ENCODE measurements around the gene SPAG5. TPM values are rescaled to one million over a fixed set of nuclear protein-coding genes. Genes with fewer than 3 reads are reported as not detected.
A peak's percentile ranks its signal among the peaks of the same experiment; 100 is the strongest.

SPAG5 gene
- total RNA-seq, 1 experiment from 2014 or later, result 86.6 TPM

GRCh38 chr17:28529013-28529400 lies 69.8 kb downstream of the SPAG5 start:
- Histone ChIP-seq H3K9me3 (ENCODE audit: low read length) (no peaks in the 10 kb centered on the region), H3F3A (ENCODE audit: low read length, unreplicated experiment) (no peaks in the 10 kb centered on the region), H2AFZ (ENCODE audit: low read length) (no peak overlapping the region), H3K9me2 (replicated peaks; ENCODE audit: low read length) (no peaks in the 10 kb centered on the region), H3K36me3 (ENCODE audit: low read depth, low read length) (no peaks in the 10 kb centered on the region), H4K20me1 (ENCODE audit: low read length) (no peaks in the 10 kb centered on the region), H3K27me3 (ENCODE audit: low read length) (no peaks in the 10 kb centered on the region), H3K9ac (ENCODE audit: low read length) (no peak overlapping the region), H3K79me2 (ENCODE audit: low read length) (no peaks in the 10 kb centered on the region), H3K4me3 (ENCODE audit: low read length) (no peak overlapping the region), H3K4me1 (ENCODE audit: insufficient read depth, low read length) (peaks cover 39% of the 10 kb centered on the region), H3K4me2 (ENCODE audit: low read length) (no peak overlapping the region), H3K27ac (ENCODE audit: low read length) (no peak overlapping the region)
- no peak for TF ChIP-seq CTCF (conservative IDR thresholded peaks at IDR 0.05; ENCODE audit: low read depth, low read length)
- TF ChIP-seq EZH2 (IDR thresholded peaks at IDR 0.05; ENCODE audit: low read length, unreplicated experiment), result no peak
- TF ChIP-seq EZH2phosphoT487 (IDR thresholded peaks at IDR 0.05; ENCODE audit: borderline replicate concordance, low read length), result no peak
- DNase-seq (no peak), ATAC-seq (no peak)
- CTCF ChIA-PET, result no interaction called here
- intact Hi-C loops (cut with micrococcal nuclease), result no loop called here
- no TSS peak for BruUV-seq (replicated peaks)
- POLR2A ChIA-PET (ENCODE audit: unreplicated experiment), result no interaction called here

DNA sequence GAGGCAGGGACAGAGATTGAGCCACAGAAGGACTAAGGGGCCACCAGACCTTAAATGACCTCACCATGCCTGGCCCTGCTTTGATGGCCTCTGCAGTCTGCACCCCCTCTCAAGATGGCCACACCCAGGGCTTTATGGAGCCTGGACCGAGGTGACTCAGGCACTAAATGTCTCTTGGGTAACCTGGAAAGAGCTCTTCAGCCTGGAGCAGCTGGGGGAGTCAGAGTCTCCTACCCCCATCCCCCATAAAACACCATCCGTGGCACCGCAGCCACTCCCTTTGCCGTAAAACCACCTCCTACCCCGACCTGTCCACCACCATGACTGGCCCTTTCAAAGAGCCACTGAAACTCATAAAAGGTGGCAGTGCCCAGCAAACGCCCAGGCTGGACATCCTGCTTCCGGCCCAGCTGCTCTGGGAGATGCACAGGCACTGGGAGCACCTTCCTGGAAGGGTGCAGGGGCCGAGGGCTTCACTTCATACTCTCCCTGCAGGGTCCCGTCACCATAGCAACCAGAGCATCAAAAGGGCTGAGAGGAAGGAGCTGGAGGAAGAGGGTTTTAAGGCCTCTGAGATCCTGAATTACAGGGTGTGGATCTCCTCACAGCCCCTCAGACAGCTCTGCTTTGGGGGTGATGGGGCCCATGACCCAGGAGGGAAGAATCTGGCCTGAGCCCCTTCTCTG lies 70.4 kb downstream of the SPAG5 start:
- Histone ChIP-seq H2AFZ (ENCODE audit: low read length) (no peak overlapping the region), H3K4me3 (ENCODE audit: low read length) (no peak overlapping the region), H4K20me1 (ENCODE audit: low read length) (no peaks in the 10 kb centered on the region), H3K9me2 (replicated peaks; ENCODE audit: low read length) (no peaks in the 10 kb centered on the region), H3K4me1 (ENCODE audit: insufficient read depth, low read length) (peaks cover 37% of the 10 kb centered on the region), H3K27me3 (ENCODE audit: low read length) (no peaks in the 10 kb centered on the region), H3K9ac (ENCODE audit: low read length) (no peak overlapping the region), H3K36me3 (ENCODE audit: low read depth, low read length) (no peaks in the 10 kb centered on the region), H3K79me2 (ENCODE audit: low read length) (no peaks in the 10 kb centered on the region), H3F3A (ENCODE audit: low read length, unreplicated experiment) (no peaks in the 10 kb centered on the region), H3K4me2 (ENCODE audit: low read length) (peak overlapping the region; percentile 51), H3K9me3 (ENCODE audit: low read length) (no peaks in the 10 kb centered on the region), H3K27ac (ENCODE audit: low read length) (peak overlapping the region; percentile 56)
- intact Hi-C loops (cut with micrococcal nuclease), result no loop called here
- peak; percentile 42 for DNase-seq
- POLR2A ChIA-PET (ENCODE audit: unreplicated experiment), result no interaction called here
- BruUV-seq (replicated peaks), result no TSS peak
- CTCF ChIA-PET, result no interaction called here
- no peak for TF ChIP-seq EZH2phosphoT487 (IDR thresholded peaks at IDR 0.05; ENCODE audit: borderline replicate concordance, low read length)
- TF ChIP-seq EZH2 (IDR thresholded peaks at IDR 0.05; ENCODE audit: low read length, unreplicated experiment), result no peak
- no peak for TF ChIP-seq CTCF (conservative IDR thresholded peaks at IDR 0.05; ENCODE audit: low read depth, low read length)
- ATAC-seq, result peak; percentile 57

DNA sequence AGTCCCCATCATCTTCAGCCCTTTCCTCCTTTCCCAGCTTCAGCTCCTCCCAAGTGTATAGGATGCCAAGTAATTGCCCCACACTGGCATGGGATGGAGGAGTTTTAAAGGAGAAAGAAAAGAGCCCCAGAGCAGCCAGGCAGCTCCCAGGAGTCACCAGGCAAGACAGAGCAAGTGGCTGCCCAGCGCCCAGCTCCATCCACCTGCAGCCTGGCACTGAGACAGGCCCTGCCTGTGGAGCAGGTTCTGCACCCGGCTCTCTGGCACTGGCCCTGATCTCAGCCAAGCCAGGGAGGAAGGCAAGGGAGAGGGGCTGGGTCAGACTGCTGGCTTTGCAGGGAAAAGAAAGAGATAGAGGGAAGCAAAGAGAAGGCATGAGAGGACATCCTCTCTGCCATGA lies 71.0 kb downstream of the SPAG5 start:
- H3K79me2 ChIP-seq (ENCODE audit: low read length), result no peaks in the 10 kb centered on the region
- no peaks in the 10 kb centered on the region for H4K20me1 ChIP-seq (ENCODE audit: low read length)
- intact Hi-C loops (cut with micrococcal nuclease), result no loop called here
- H3K36me3 ChIP-seq (ENCODE audit: low read depth, low read length), result no peaks in the 10 kb centered on the region
- H3F3A ChIP-seq (ENCODE audit: low read length, unreplicated experiment), result no peaks in the 10 kb centered on the region
- no peak overlapping the region for H3K4me3 ChIP-seq (ENCODE audit: low read length)
- BruUV-seq (replicated peaks), result no TSS peak
- no peak for TF ChIP-seq EZH2 (IDR thresholded peaks at IDR 0.05; ENCODE audit: low read length, unreplicated experiment)
- no peak for TF ChIP-seq CTCF (conservative IDR thresholded peaks at IDR 0.05; ENCODE audit: low read depth, low read length)
- no peak for TF ChIP-seq EZH2phosphoT487 (IDR thresholded peaks at IDR 0.05; ENCODE audit: borderline replicate concordance, low read length)
- H3K27me3 ChIP-seq (ENCODE audit: low read length), result no peaks in the 10 kb centered on the region
- ChIA-PET POLR2A (ENCODE audit: unreplicated experiment) (no interaction called here), CTCF (no interaction called here)
- peak overlapping the region; percentile 56 for H3K27ac ChIP-seq (ENCODE audit: low read length)
- H2AFZ ChIP-seq (ENCODE audit: low read length), result no peak overlapping the region
- no peaks in the 10 kb centered on the region for H3K9me2 ChIP-seq (replicated peaks; ENCODE audit: low read length)
- H3K4me2 ChIP-seq (ENCODE audit: low read length), result peak overlapping the region; percentile 51
- no peak overlapping the region for H3K9ac ChIP-seq (ENCODE audit: low read length)
- ATAC-seq (peak; percentile 42), DNase-seq (peak; percentile 54)
- no peaks in the 10 kb centered on the region for H3K9me3 ChIP-seq (ENCODE audit: low read length)
- H3K4me1 ChIP-seq (ENCODE audit: insufficient read depth, low read length), result peaks cover 31% of the 10 kb centered on the region

Measured in PC-3 (cell line).